ENCODE results near the gene TAMM41.

GRCh38 chr3:11775493-11775892, 71.2 kb downstream of the TAMM41 start:
- no peak for TF ChIP-seq CTCF (conservative IDR thresholded peaks at IDR 0.05; ENCODE audit: low read depth, low read length)
- no peak for TF ChIP-seq EZH2 (IDR thresholded peaks at IDR 0.05; ENCODE audit: borderline replicate concordance, low read depth, low read length, poor library complexity, severe bottlenecking)

All from A673 (cell line).